K562 (cell line): ENCODE results near the gene P2RX3. TPM values are rescaled to one million over a fixed set of nuclear protein-coding genes. Genes with fewer than 3 reads are reported as not detected.
A peak's percentile ranks its signal among the peaks of the same experiment; 100 is the strongest.

Experiments used
- ATAC-seq: fragments of 200-7000 bp; cut with Tn5 transposase; 3 replicates; pipeline ENCODE4 v1.9.1; 2020; ENCODE audit warnings: moderate library complexity
- BruUV-seq: library from RNA; stranded (reverse); fragments of 400-500 nt; replicated peaks from 2 replicates; lab custom pipeline; 2021; lab: Mats Ljungman, UMichigan
- CTCF ChIA-PET: fragments of 300-600 bp; formaldehyde crosslinking; extraction: SDS; loops from one replicate; lab custom pipeline; 2021; ENCODE audit warnings: low intra/inter-chr PET ratio; lab: Yijun Ruan, JAX
- POLR2A ChIA-PET: fragments of 300-600, 350-650 bp; sonication (Branson Sonifier 250); formaldehyde crosslinking; extraction: SDS; loops from one replicate; lab custom pipeline; 2021; ENCODE audit warnings: antibody characterized with exemption, inconsistent platforms; lab: Yijun Ruan, JAX
- DNase-seq, 4 experiments: peaks; one replicate each; pipeline versions ENCODE4 v3.0.0 to v3.0.0-alpha.2; 2011 to 2018; ENCODE audit warnings: low spot score in 3 of 4, mixed read lengths in 3 of 4; ENCODE audit errors: extremely low read depth in 1 of 4
- FAIRE-seq: peaks from 2 replicates; lab custom pipeline; 2011; peaks lifted over from hg19 to GRCh38; lab: Jason Lieb, UNC
- H2AFZ ChIP-seq: 2 replicates; pipeline ENCODE4 v1.6.0; 2011; ENCODE audit warnings: low read depth, low read length, control low read depth, inconsistent platforms
- H3K27ac ChIP-seq: fragments of 200-600 bp; 3 replicates; pipeline ENCODE4 v1.8.0; 2011; ENCODE audit warnings: low read depth, mild to moderate bottlenecking, control low read depth, inconsistent platforms, low read length, moderate library complexity, mixed read lengths; ENCODE audit errors: extremely low read depth
- H3K27me3 ChIP-seq, 2 experiments: fragments of 300-600 bp in 1 of 2; 2 replicates in 1 of 2; 3 replicates in 1 of 2; pipeline versions ENCODE4 v1.6.0 to v1.8.0; 2011; ENCODE audit warnings: inconsistent platforms in 2 of 2, low read length in 2 of 2, mild to moderate bottlenecking in 1 of 2, mixed read lengths in 1 of 2, moderate library complexity in 1 of 2; ENCODE audit not compliant: control insufficient read depth in 2 of 2, insufficient read depth in 2 of 2
- H3K36me3 ChIP-seq: fragments of 300-600 bp; 3 replicates; pipeline ENCODE4 v1.8.0; 2011; ENCODE audit warnings: mild to moderate bottlenecking, low read length, inconsistent platforms; ENCODE audit not compliant: control insufficient read depth, insufficient read depth
- H3K4me1 ChIP-seq, 2 experiments: fragments of 200-600 bp in 1 of 2; replicated peaks in 1 of 2; 2 replicates in 1 of 2; 3 replicates in 1 of 2; pipeline versions ENCODE4 v1.5.1 to v1.8.0; 2011; ENCODE audit warnings: inconsistent platforms in 2 of 2, low read length in 2 of 2, mild to moderate bottlenecking in 1 of 2, mixed read lengths in 1 of 2, moderate library complexity in 1 of 2; ENCODE audit not compliant: control insufficient read depth in 2 of 2, insufficient read depth in 2 of 2
- H3K4me2 ChIP-seq: 2 replicates; pipeline ENCODE4 v1.6.1; 2011; ENCODE audit warnings: low read length, control low read depth, inconsistent platforms, mixed read lengths; ENCODE audit not compliant: insufficient read depth
- H3K4me3 ChIP-seq: fragments of 200-600 bp; sonication (generic), shearing (Covaris generic); 2 replicates; pipeline ENCODE4 v1.5.1; 2016; ENCODE audit warnings: control low read depth, inconsistent platforms
- H3K79me2 ChIP-seq: fragments of 200-600 bp; 3 replicates; pipeline ENCODE4 v1.8.0; 2011; ENCODE audit warnings: low read length, inconsistent platforms; ENCODE audit not compliant: control insufficient read depth, insufficient read depth
- H3K9ac ChIP-seq, 2 experiments: 2 replicates each; pipeline versions ENCODE4 v1.6.0 to v1.6.1; 2011; ENCODE audit warnings: low read depth in 2 of 2, low read length in 2 of 2, control low read depth in 1 of 2, inconsistent platforms in 1 of 2, mild to moderate bottlenecking in 1 of 2, mixed read lengths in 1 of 2; ENCODE audit not compliant: insufficient read depth in 1 of 2
- H3K9me1 ChIP-seq: one replicate; pipeline ENCODE4 v1.6.0; 2011; ENCODE audit warnings: inconsistent platforms, mild to moderate bottlenecking, low read length, moderate library complexity; ENCODE audit not compliant: control insufficient read depth, insufficient read depth
- H3K9me3 ChIP-seq: replicated peaks from 2 replicates; pipeline ENCODE4 v1.5.1; 2011; ENCODE audit warnings: low read depth, low read length, inconsistent platforms; ENCODE audit not compliant: control insufficient read depth, insufficient read depth
- H4K20me1 ChIP-seq: replicated peaks from 2 replicates; pipeline ENCODE4 v1.6.1; 2011; ENCODE audit warnings: low read length, inconsistent platforms, mixed read lengths; ENCODE audit not compliant: control insufficient read depth, insufficient read depth
- ARID2 ChIP-seq: fragments of 450-650 bp; IDR thresholded peaks from 2 replicates; pipeline ENCODE4 v1.6.1; 2017; ENCODE audit warnings: antibody characterized with exemption, mild to moderate bottlenecking
- C11orf30 ChIP-seq: fragments of 450-650 bp; IDR thresholded peaks from 2 replicates; pipeline ENCODE4 v1.6.1; 2016; ENCODE audit warnings: low read depth, mild to moderate bottlenecking
- DIDO1 ChIP-seq: fragments of 450-650 bp; IDR thresholded peaks from 2 replicates; pipeline ENCODE4 v1.6.1; 2016; ENCODE audit warnings: low read depth, missing biosample characterization, missing genetic modification characterization
- EZH2 ChIP-seq: IDR thresholded peaks from 2 replicates; pipeline ENCODE4 v1.6.1; 2012; ENCODE audit warnings: low read depth, mild to moderate bottlenecking, inconsistent platforms, low read length, borderline replicate concordance
- FOSL1 ChIP-seq: fragments of 200-800 bp; sonication (Bioruptor generic); conservative IDR thresholded peaks from 2 replicates; pipeline ENCODE4 v1.6.1; 2016; ENCODE audit warnings: missing genetic modification characterization, missing compliant biosample characterization
- GTF2A2 ChIP-seq: IDR thresholded peaks from 2 replicates; pipeline ENCODE4 v1.6.1; 2016; ENCODE audit warnings: mild to moderate bottlenecking, missing genetic modification characterization, missing compliant biosample characterization
- HMG20B ChIP-seq: fragments of 250-450 bp; sonication (Bioruptor Pico); IDR thresholded peaks from 2 replicates; pipeline ENCODE4 v1.5.0; 2021; ENCODE audit warnings: mild to moderate bottlenecking
- JUNB ChIP-seq: fragments of 450-650 bp; formaldehyde crosslinking; conservative IDR thresholded peaks from 2 replicates; pipeline ENCODE4 v1.4.0; 2020; ENCODE audit warnings: mild to moderate bottlenecking
- JUND ChIP-seq, 2 experiments: IDR thresholded peaks; 2 replicates in 1 of 2; 3 replicates in 1 of 2; pipeline ENCODE4 v1.6.1; 2011; ENCODE audit warnings: borderline replicate concordance in 2 of 2, low read depth in 2 of 2, low read length in 2 of 2, improper control_type of control experiment in 1 of 2, missing biosample characterization in 1 of 2, missing genetic modification characterization in 1 of 2, missing genetic modification reagents in 1 of 2
- PCBP2 ChIP-seq: fragments of 200-400 bp; formaldehyde crosslinking; IDR thresholded peaks from 2 replicates; pipeline ENCODE4 v1.6.1; 2018; ENCODE audit warnings: low read length, low read depth, mild to moderate bottlenecking, moderate library complexity; ENCODE audit not compliant: poor library complexity, severe bottlenecking
- PHB2 ChIP-seq: fragments of 450-650 bp; IDR thresholded peaks from 2 replicates; pipeline ENCODE4 v1.6.1; 2017; ENCODE audit warnings: low read depth
- PRPF4 ChIP-seq: fragments of 200-400 bp; formaldehyde crosslinking; IDR thresholded peaks from one replicate; pipeline ENCODE4 v1.6.1; 2017; ENCODE audit warnings: low read length, low read depth, mild to moderate bottlenecking; ENCODE audit not compliant: insufficient read depth, poor library complexity, severe bottlenecking
- TSHZ1 ChIP-seq: fragments of 250-450 bp; sonication (Bioruptor Pico); IDR thresholded peaks from 2 replicates; pipeline ENCODE4 v1.4.0; 2020; ENCODE audit warnings: mild to moderate bottlenecking, moderate library complexity
- ZBTB8A ChIP-seq: fragments of 450-650 bp; IDR thresholded peaks from 2 replicates; pipeline ENCODE4 v1.6.1; 2018; ENCODE audit warnings: mild to moderate bottlenecking, moderate library complexity; ENCODE audit not compliant: partially characterized antibody
- ZBTB9 ChIP-seq: fragments of 450-650 bp; formaldehyde crosslinking; IDR thresholded peaks from 2 replicates; pipeline ENCODE4 v1.4.0; 2020; ENCODE audit warnings: mild to moderate bottlenecking, moderate library complexity
- ZNF324 ChIP-seq: fragments of 250-450 bp; sonication (Bioruptor Pico); IDR thresholded peaks from 2 replicates; pipeline ENCODE4 v1.4.0; 2020; ENCODE audit warnings: mild to moderate bottlenecking
- ZNF668 ChIP-seq: fragments of 250-450 bp; sonication (Bioruptor Pico); IDR thresholded peaks from 2 replicates; pipeline ENCODE4 v1.8.0; 2022; ENCODE audit warnings: mild to moderate bottlenecking, inconsistent platforms
- WGBS: fragments of 100-300 bp; shearing (Covaris generic); methylation state at CpG from one replicate; pipeline ENCODE4 v1.1.6; 2016; ENCODE audit warnings: low coverage, mixed read lengths; ENCODE audit not compliant: insufficient coverage; ENCODE audit errors: missing lambda C conversion rate; 5-methylcytosine and 5-hydroxymethylcytosine counted together
- in situ Hi-C: fragments of 300-500 bp; cut with MboI; formaldehyde crosslinking; loops from 4 replicates; pipeline ENCODE4 v1.15.0; 2018; ENCODE audit warnings: inconsistent platforms, mixed read lengths
- intact Hi-C: fragments of 100-400 bp; cut with micrococcal nuclease; formaldehyde crosslinking; loops from 2 replicates; pipeline ENCODE4 v1.14.2; 2022
- polyA plus RNA-seq, 8 experiments: library from polyadenylated mRNA; depleted of rRNA in 4 of 8; stranded (reverse) in 5 of 8; unstranded in 3 of 8; fragments of >200 nt; fragmentation: Nextera tagmentation in 2 of 8; fragmentation: Illumina TruSeq in 1 of 8; extraction: Ambion mirVana in 2 of 8; extraction: Trizol in 1 of 8; gene quantifications; 2 replicates each; pipeline versions ENCODE4 v1.2.1 to v1.2.3, GENCODE V29; 2011 to 2014; ENCODE audit warnings: inconsistent platforms in 1 of 8, missing spikeins in 1 of 8
- total RNA-seq, 7 experiments: library from RNA; depleted of rRNA in 6 of 7; stranded (reverse); fragments of >200 nt in 6 of 7; fragmentation: Illumina TruSeq in 2 of 7; extraction: Trizol in 2 of 7; gene quantifications; 2 replicates each; pipeline versions ENCODE4 v1.2.1 to v1.2.3, GENCODE V29; 2011 to 2021; ENCODE audit warnings: low replicate concordance in 1 of 7

Gene P2RX3
- total and polyA plus RNA-seq, 9 of the 15 experiments (the other 6 are each of a cell fraction or from before 2014, with no cell fraction given): not detected

DNA sequence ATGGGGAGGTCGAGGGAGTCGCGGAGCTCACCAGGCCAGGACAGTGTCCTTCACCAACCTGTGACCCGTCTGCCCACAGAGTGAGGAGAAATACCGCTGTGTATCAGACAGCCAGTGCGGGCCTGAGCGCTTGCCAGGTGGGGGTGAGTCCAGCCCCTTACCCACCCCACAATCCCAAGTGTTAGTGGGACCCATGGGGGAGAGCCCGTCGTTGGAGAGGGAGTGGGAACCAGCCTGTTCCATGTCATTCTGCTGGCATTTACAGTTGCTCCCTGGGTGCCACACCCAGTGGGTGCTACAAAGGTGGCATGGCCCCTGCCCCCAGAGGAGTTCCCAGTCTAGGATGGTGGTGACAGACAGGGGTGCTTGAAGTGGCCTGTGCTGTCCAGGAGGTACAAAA, 9.2 kb downstream of the P2RX3 start (continued):
- TF ChIP-seq JUNB (CRISPR knock-in tag) (no peak), PCBP2 (no peak), PHB2 (no peak), ZNF668 (CRISPR knock-in tag) (no peak), ARID2 (no peak), ZBTB9 (CRISPR knock-in tag) (no peak), GTF2A2 (tag) (no peak), ZBTB8A (no peak), DIDO1 (tag) (no peak), FOSL1 (tag) (no peak)

GRCh38 chr11:57348052-57348451, 9.9 kb downstream of the P2RX3 start:
- Histone ChIP-seq H3K79me2 (no peaks in the 10 kb centered on the region), H3K27me3 (no peaks in the 10 kb centered on the region), H3K36me3 (no peaks in the 10 kb centered on the region), H3K4me3 (no peak overlapping the region), H3K9me3 (0 out of 2 replicates have a peak, but pooled peaks cover 4% of the 10 kb centered on the region), H3K9ac (peak overlapping the region in 1 of 2 experiments; percentile 53; a peak in 1 of 4 replicates), H3K27ac (no peak overlapping the region), H3K9me1 (no peaks in the 10 kb centered on the region), H2AFZ (peak overlapping the region; percentile 75), H3K4me2 (no peak overlapping the region), H4K20me1 (no peaks in the 10 kb centered on the region), H3K4me1 (peaks cover 14 to 19% of the 10 kb centered on the region in 2 experiments)
- BruUV-seq: no TSS peak
- POLR2A ChIA-PET: interaction anchor here (0.6 to 1.4 kb wide), 2 partner anchors 84 to 356 kb away, joined by 3 to 4 read pairs; no protein-coding TSS in a partner anchor
- FAIRE-seq: no peak
- ATAC-seq: peak; percentile 46
- no peak for DNase-seq
- intact Hi-C loops (loop anchor here (5.0 to 10.0 kb wide), 2 partner anchors 447 to 1164 kb away; no protein-coding TSS in a partner anchor), in situ Hi-C loops (loop anchor here (10.0 kb wide), 2 partner anchors 177 to 1167 kb away; no protein-coding TSS in a partner anchor)
- CTCF ChIA-PET: interaction anchor here (0.7 kb wide), 1 partner anchor 173 kb away, joined by 3 read pairs; no protein-coding TSS in a partner anchor
- WGBS: 44% methylated on average over 6 of the region's 7 CpGs
- no peak for TF ChIP-seq TSHZ1
- no peak for TF ChIP-seq EZH2
- no peak for TF ChIP-seq JUND (IDR thresholded peaks at IDR 0.05; ENCODE audit: borderline replicate concordance, low read depth, low read length)
- no peak for TF ChIP-seq JUND (tag; IDR thresholded peaks at IDR 0.05; ENCODE audit: borderline replicate concordance, low read depth, low read length)
- no peak for TF ChIP-seq ZNF324 (CRISPR knock-in tag)
- no peak for TF ChIP-seq PRPF4
- no peak for TF ChIP-seq C11orf30
- TF ChIP-seq HMG20B: no peak
